HG02571 (cell line): Measurements from ENCODE around the gene TSSK2.
"Not testable (repeated sequence)": the region's sequence is repeated elsewhere in the genome, so short reads cannot be mapped to it uniquely, and the experiment has no call there.

Source experiments
- ATAC-seq: cut with Tn5 transposase; IDR thresholded peaks from one replicate; pipeline ENCODE4 v1.9.1; 2021; ENCODE audit warnings: mild to moderate bottlenecking, moderate library complexity; ENCODE audit not compliant: unreplicated experiment

TSSK2 gene

GRCh38 chr22:19138217-19139000 is 7.3 kb downstream of the TSSK2 start:
- no peak for ATAC-seq

GRCh38 chr22:19139001-19139356 is 7.9 kb downstream of the TSSK2 start:
- ATAC-seq = no peak

GRCh38 chr22:19139974-19140373 is 8.9 kb downstream of the TSSK2 start:
- no peak for ATAC-seq

DNA sequence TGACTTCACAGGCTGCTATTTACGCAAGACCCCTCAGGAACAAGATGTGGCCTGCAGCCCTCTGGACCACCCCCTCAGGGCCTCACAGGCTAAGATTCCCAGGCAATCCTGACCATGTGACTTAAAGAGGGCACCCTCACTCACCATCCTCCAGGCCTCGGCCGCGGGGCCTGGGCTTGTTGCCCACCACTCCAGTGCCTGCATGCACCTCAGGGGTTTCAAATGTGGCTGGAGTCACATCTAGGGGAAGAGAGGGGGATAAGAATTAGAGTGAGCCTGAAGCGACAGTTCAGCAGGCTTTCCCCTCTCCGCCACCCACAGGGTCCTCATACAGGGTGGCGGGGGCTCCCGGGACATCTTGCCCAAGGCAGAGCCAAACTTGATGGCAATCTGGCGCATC is 11.3 kb downstream of the TSSK2 start:
- ATAC-seq = no peak

- no peak for ATAC-seq
Observed at GRCh38 chr22:19143212-19143611, 12.1 kb downstream of the TSSK2 start.

DNA sequence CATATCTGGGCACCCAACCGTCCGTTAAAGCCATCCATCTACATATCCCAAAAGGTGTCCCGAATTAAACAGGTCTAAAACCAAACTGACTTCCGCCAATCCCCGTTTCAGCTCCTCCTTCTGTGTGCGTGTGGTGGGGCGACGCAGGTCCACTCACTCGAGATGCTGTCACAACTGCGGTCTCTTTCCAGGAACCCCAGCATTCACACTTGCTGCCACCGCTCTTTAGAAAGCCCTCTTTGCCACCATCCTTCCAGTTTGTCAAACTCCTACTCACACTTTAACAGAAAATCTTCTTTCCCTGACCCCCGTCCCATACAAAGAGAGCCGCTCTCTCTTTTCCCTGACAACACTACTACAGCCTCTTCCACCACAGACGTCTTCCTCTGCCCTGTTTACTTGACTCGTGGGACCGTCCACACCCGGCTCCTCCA is 12.9 kb downstream of the TSSK2 start:
- no peak for ATAC-seq

DNA sequence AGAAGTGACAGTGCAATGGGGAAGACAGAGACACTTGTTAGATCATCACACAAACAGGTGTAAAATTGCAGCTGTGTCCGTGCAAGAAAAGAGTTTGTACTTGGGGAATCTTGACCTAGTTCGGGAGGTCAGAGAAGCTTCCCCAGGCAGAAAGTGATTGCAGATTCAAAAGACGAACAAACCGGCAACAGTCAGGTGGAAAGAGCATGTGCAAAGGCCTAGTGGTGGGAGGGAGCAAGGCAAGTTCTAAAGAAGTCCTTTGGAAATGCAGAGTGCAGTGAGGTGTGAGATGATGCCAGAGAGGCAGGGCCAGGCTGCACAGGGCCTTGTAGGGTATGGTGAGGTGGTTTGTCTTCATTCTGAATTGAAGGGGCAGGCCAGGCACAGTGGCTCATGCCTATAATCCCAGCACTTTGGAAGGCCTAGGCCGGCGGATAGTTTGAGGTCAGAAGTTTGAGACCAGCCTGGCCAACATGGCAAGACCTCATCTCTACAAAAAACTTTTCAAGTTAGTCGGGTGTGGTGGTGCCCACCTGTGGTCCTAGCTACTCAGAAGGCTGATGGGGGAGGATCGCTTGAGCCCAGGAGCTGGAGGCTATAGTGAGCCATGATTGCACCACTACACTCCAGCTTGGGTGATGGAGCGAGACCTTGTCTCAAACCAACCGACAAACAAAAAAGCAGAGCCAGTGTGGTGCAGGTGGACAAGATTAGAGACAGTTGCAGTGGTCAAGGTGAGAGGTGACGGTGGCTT is 15.3 kb downstream of the TSSK2 start:
- ATAC-seq = no peak

GRCh38 chr22:19147195-19147780 is 16.2 kb downstream of the TSSK2 start:
- no peak for ATAC-seq

DNA sequence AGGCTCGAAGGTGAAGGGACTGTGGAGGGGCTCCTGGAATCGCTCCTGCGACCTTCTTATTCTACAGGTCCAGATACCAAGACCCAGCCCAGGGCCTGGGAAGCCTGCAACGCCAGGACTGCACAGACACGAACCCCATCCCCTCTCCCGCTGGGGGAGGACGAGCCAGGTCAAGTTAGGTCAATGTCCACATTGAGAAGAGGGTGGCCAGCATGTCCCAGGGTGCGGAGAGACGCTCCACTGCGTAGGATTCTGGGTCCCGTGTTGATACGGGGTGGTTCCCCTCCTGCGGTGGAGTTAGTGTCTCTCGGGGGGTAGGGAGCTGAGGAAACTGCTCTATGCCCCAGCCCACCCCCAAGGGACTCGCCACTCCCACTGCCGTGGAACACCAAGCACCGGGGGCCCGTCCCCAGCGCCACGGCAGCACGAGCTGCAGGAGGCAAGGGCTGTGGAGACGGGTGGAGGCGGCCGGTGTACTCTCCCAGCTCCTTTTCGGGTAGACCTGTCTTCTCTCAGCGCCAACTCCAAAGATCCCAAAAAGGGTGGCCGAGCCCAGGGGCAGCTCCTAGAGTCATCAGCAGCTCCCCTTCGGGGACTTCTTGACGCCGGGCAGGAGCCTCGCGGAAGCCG is 17.4 kb downstream of the TSSK2 start:
- ATAC-seq = no peak

GRCh38 chr22:19149047-19149883 is 18.2 kb downstream of the TSSK2 start:
- ATAC-seq = no peak

DNA sequence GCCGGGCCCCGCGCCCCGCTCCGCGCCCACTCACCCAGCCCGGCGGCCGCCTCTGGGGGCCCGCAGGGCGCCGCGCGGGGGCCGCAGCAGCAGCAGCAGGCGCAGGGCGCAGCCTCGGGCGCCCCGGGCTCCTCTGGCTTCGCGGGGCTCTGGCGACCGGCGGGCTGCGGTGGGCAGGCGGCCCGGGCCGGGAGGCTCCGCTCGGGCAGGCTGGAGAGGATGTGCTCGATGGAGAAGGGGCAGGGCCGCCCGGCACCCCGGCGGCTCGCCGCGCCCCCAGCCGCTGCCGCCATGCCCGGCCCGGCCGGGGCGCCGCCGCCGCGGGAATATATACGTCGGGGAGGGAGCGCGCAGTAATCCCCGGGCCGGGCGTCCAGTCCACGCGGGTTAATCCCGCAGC is 18.9 kb downstream of the TSSK2 start, which contains the start of gene GSC2:
Gene GSC2 (minus strand): TSS at position 302 of the 400 bp plus-strand sequence. CDS start 9 bp downstream, at position 293.
- no peak for ATAC-seq

- ATAC-seq = no peak
Observed at GRCh38 chr22:19150482-19151328, 19.6 kb downstream of the TSSK2 start.

- ATAC-seq = no peak
Observed at GRCh38 chr22:19151329-19152191, 20.5 kb downstream of the TSSK2 start.

DNA sequence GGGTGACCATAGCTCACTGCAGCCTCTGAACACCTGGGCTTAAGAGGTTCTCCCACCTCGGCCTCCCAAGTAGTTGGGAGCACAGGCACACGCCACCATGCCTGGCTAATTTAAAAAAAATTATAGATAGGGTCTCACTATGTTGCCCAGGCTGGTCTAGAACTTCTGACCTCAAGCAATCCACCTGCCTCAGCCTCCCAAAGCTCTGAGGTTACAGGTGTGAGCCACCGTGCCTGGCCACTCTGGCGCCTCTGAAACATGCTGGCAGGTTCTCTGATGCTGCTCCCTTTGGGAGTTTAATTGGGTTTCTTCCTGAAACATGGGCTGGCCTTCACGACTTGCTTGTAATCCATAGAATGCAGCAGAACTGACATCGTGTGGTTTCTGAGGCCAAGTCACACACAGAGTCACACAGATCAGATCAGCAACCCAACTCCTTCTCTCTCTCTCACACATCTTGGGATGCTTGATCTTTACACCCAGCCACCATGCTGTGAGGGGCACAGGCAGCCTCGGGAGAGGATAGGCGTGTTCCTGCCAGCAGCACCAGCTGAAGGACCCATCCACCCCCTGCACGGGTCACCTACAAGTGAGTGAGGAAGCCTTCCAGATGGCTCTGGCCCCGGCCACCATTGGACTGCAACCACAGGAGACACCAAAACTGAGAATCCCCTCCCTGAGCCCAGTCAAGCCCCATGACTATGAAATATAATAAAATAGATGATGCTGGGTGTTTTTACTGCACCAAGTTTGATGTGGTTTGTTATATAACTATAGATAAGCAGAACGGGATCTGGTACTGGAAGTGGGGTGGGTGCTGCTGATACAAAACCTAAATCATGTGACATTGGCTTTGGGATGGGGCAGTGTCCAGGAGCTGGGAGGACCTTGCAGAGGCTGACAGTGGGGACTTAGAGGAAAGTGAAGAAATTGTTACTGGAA is 22.1 kb downstream of the TSSK2 start:
- no peak for ATAC-seq

GRCh38 chr22:19156109-19156508 is 25.0 kb downstream of the TSSK2 start:
- not testable (repeated sequence) for ATAC-seq

GRCh38 chr22:19158649-19159048 is 27.5 kb downstream of the TSSK2 start:
- not testable (repeated sequence) for ATAC-seq

DNA sequence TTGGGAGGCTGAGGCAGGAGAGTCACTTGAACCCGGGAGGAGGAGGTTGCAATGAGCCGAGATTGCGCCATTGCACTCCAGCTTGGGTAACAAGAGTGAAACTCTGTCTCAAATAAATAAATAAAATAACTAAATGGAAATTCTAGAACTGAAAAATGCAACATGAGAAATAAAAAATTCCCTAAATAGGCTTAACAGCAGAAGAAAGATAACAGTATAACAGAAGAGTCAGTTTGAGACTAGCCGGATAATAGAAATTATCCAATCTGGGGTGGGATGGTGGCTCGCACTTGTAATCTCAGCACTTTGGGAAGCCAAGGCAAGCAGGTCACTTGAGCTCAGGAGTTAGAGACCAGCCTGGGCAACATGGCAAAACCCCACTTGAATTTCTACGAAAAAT is 33.3 kb downstream of the TSSK2 start:
- no peak for ATAC-seq

DNA sequence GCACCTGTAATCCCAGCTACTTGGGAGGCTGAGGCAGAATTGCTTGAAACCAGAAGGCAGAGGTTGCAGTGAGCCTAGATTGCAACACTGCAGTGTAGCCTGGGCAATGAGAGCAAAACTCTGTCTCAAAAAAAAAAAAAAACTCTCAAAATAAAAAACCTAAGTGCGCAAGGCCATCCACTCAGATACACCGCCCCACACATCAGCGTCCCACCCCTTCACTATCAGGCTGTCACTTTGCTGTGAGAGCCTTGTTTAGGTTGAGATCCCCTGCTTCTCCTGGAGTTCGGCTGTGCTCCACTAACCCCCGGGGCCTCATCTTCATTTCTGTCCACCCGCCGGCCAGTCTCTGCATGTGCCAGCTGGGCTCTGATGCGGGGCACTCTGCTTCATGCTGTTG is 35.3 kb downstream of the TSSK2 start:
- ATAC-seq = no peak
